ENCODE measurements around the gene LRRC52.

The LRRC52 gene

DNA sequence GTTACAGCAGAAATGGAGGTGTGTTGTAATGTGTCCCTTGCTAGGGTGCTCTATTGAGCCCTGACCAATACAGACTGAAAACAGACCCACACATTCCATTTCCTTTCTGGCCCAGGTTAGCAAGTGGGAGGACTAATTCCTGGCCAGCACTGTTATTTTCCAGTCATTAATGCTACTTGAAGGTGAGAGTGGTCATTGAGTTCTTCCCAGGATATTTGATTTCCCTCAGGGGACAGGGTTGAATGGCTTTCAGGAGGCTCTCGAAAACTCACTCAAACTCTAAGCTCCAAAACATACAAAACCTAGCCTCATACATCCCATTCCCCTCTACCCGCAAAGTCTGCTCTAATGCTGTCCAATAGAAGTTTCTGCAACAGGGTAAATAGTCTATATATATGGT lies 6.2 kb downstream of the LRRC52 start:
- TF ChIP-seq, protein P1, sequence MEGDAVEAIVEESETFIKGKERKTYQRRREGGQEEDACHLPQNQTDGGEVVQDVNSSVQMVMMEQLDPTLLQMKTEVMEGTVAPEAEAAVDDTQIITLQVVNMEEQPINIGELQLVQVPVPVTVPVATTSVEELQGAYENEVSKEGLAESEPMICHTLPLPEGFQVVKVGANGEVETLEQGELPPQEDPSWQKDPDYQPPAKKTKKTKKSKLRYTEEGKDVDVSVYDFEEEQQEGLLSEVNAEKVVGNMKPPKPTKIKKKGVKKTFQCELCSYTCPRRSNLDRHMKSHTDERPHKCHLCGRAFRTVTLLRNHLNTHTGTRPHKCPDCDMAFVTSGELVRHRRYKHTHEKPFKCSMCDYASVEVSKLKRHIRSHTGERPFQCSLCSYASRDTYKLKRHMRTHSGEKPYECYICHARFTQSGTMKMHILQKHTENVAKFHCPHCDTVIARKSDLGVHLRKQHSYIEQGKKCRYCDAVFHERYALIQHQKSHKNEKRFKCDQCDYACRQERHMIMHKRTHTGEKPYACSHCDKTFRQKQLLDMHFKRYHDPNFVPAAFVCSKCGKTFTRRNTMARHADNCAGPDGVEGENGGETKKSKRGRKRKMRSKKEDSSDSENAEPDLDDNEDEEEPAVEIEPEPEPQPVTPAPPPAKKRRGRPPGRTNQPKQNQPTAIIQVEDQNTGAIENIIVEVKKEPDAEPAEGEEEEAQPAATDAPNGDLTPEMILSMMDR (IDR thresholded peaks at IDR 0.05; ENCODE audit: low read depth, low read length), result no peak
- no peak for TF ChIP-seq EZH2phosphoT487 (IDR thresholded peaks at IDR 0.05; ENCODE audit: low read depth)
- Histone ChIP-seq H3K9me3 (ENCODE audit: insufficient read depth, low read length) (no peaks in the 10 kb centered on the region), H3K4me2 (ENCODE audit: low read length) (no peak overlapping the region), H2AFZ (ENCODE audit: low read depth, low read length) (no peak overlapping the region), H3K9ac (ENCODE audit: low read length) (no peak overlapping the region), H3K27me3 (ENCODE audit: low read depth, low read length) (peaks cover 84% of the 10 kb centered on the region), H3K4me3 (ENCODE audit: low read length) (no peak overlapping the region), H3K27ac (ENCODE audit: low read length) (no peak overlapping the region), H3K4me1 (ENCODE audit: low read length) (no peaks in the 10 kb centered on the region), H3K79me2 (ENCODE audit: low read length) (no peaks in the 10 kb centered on the region), H3K36me3 (replicated peaks; ENCODE audit: low read depth, low read length) (no peaks in the 10 kb centered on the region), H4K20me1 (ENCODE audit: insufficient read depth, low read length) (no peaks in the 10 kb centered on the region)

DNA sequence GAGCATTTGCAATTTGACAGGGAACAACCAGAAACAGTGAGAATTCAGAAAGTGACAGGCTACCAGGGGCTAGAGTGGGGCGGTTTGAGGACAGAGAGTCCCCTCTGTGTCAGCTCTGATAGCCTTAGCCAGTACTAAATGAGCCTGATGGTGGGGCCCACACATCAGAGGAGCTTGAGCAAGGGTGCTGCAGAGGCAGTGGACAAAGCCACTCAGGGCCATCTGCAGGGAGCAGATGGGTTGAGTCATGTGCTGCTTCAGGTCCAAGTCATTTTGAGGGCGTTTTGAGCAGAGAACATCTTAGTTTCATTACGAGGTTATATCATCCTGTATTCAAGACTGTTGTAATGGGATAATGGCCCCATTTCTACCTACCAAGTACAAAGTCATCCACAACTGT lies 7.7 kb downstream of the LRRC52 start:
- TF ChIP-seq, protein P1 (IDR thresholded peaks at IDR 0.05; ENCODE audit: low read depth, low read length), result no peak
- TF ChIP-seq EZH2phosphoT487 (IDR thresholded peaks at IDR 0.05; ENCODE audit: low read depth), result no peak

DNA sequence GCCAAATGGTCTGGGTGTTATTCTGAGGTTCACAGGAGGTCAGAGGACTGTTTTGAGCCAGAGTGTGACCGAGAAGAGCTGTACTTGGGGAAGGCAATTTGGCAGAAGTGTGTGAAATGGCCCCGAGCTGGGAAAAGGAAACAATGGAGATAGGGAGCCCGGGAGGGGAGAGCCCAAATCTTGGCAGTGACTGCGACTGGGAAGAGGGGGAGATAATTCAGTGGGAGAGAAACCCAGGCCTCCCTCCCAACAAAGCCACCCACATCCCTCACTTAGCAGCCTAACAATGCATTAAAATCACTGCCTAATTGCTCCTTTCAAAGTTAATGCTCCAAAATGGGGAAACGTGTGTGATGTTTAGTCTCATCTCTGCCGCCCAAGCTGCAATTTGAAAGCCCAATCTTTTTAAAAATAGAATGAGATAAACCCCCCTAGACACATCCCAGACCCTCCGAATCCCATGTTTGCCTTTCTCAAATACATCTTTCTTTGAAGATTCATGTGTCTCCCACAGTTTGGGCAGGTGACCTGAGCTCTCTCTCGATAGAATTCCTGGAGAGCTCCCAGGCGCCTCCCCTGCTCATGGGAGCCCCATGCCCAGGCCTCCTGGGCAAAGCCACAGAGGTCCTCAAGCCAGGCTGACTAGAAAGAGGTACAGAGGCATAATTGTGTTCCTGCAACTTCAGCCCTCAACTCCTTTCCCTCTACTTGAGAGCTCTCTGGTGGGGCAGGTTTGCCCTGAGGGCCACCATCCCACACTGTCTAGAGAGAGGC lies 17.3 kb downstream of the LRRC52 start:
- H3K27me3 ChIP-seq (ENCODE audit: low read depth, low read length), result peaks cover 81% of the 10 kb centered on the region

More for the DNA sequence above, 7.7 kb downstream of the LRRC52 start:
- no peaks in the 10 kb centered on the region for H3K4me1 ChIP-seq (ENCODE audit: low read length)
- peaks cover 75% of the 10 kb centered on the region for H3K27me3 ChIP-seq (ENCODE audit: low read depth, low read length)
- no peaks in the 10 kb centered on the region for H4K20me1 ChIP-seq (ENCODE audit: insufficient read depth, low read length)
- H3K4me2 ChIP-seq (ENCODE audit: low read length), result no peak overlapping the region
- no peaks in the 10 kb centered on the region for H3K79me2 ChIP-seq (ENCODE audit: low read length)
- no peak overlapping the region for H3K27ac ChIP-seq (ENCODE audit: low read length)
- no peaks in the 10 kb centered on the region for H3K9me3 ChIP-seq (ENCODE audit: insufficient read depth, low read length)
- H3K4me3 ChIP-seq (ENCODE audit: low read length), result no peak overlapping the region
- no peak overlapping the region for H2AFZ ChIP-seq (ENCODE audit: low read depth, low read length)
- H3K9ac ChIP-seq (ENCODE audit: low read length), result no peak overlapping the region
- no peaks in the 10 kb centered on the region for H3K36me3 ChIP-seq (replicated peaks; ENCODE audit: low read depth, low read length)

DNA sequence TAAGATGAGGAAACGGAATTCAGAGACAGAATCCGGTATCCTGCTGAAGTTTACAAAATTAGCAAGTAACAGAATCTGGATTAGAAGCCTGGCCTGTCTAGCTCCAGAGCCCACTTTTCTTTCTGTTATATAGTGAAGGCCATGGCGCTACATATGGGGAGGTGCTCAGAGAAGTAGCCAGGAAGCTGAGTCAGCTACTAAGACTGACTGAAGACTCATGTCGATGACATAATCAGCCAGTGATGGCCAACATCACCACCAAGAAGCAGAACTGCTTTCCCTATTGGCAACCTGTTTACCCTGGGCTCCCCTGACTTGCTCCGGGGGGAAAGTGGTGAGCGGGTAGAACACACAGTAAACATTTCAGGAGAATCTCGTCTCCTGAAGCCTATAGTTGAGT lies 18.8 kb downstream of the LRRC52 start:
- H3K4me1 ChIP-seq (ENCODE audit: low read length), result no peaks in the 10 kb centered on the region
- TF ChIP-seq, protein P1 (IDR thresholded peaks at IDR 0.05; ENCODE audit: low read depth, low read length), result no peak
- TF ChIP-seq EZH2phosphoT487 (IDR thresholded peaks at IDR 0.05; ENCODE audit: low read depth), result no peak
- no peak overlapping the region for H3K4me3 ChIP-seq (ENCODE audit: low read length)
- no peaks in the 10 kb centered on the region for H3K36me3 ChIP-seq (replicated peaks; ENCODE audit: low read depth, low read length)
- no peak overlapping the region for H2AFZ ChIP-seq (ENCODE audit: low read depth, low read length)
- no peaks in the 10 kb centered on the region for H4K20me1 ChIP-seq (ENCODE audit: insufficient read depth, low read length)
- no peak overlapping the region for H3K9ac ChIP-seq (ENCODE audit: low read length)
- H3K27me3 ChIP-seq (ENCODE audit: low read depth, low read length), result peaks cover 81% of the 10 kb centered on the region
- no peaks in the 10 kb centered on the region for H3K79me2 ChIP-seq (ENCODE audit: low read length)
- H3K4me2 ChIP-seq (ENCODE audit: low read length), result no peak overlapping the region
- no peak overlapping the region for H3K27ac ChIP-seq (ENCODE audit: low read length)
- H3K9me3 ChIP-seq (ENCODE audit: insufficient read depth, low read length), result no peaks in the 10 kb centered on the region

More for the DNA sequence above, 17.3 kb downstream of the LRRC52 start:
- Histone ChIP-seq H3K9me3 (ENCODE audit: insufficient read depth, low read length) (no peaks in the 10 kb centered on the region), H3K4me1 (ENCODE audit: low read length) (no peaks in the 10 kb centered on the region), H3K79me2 (ENCODE audit: low read length) (no peaks in the 10 kb centered on the region), H2AFZ (ENCODE audit: low read depth, low read length) (no peak overlapping the region), H3K36me3 (replicated peaks; ENCODE audit: low read depth, low read length) (no peaks in the 10 kb centered on the region), H3K4me3 (ENCODE audit: low read length) (no peak overlapping the region), H3K4me2 (ENCODE audit: low read length) (no peak overlapping the region), H3K27ac (ENCODE audit: low read length) (no peak overlapping the region), H3K9ac (ENCODE audit: low read length) (no peak overlapping the region), H4K20me1 (ENCODE audit: insufficient read depth, low read length) (no peaks in the 10 kb centered on the region)
- no peak for TF ChIP-seq EZH2phosphoT487 (IDR thresholded peaks at IDR 0.05; ENCODE audit: low read depth)
- TF ChIP-seq, protein P1 (IDR thresholded peaks at IDR 0.05; ENCODE audit: low read depth, low read length), result no peak
